HG02798 (cell line): ENCODE data around the gene PYGB.

Experiments used
- ATAC-seq: cut with Tn5 transposase; IDR thresholded peaks from one replicate; pipeline ENCODE4 v1.9.1; 2021; ENCODE audit warnings: mild to moderate bottlenecking; ENCODE audit not compliant: unreplicated experiment, poor library complexity

PYGB gene

GRCh38 chr20:25279403-25279802 lies 31.5 kb downstream of the PYGB start:
- ATAC-seq: no peak

- no peak for ATAC-seq
Observed at GRCh38 chr20:25280051-25280573, 32.2 kb downstream of the PYGB start.

- no peak for ATAC-seq
Observed at GRCh38 chr20:25280574-25281535, 33.0 kb downstream of the PYGB start.

- ATAC-seq: peak; percentile 78
Observed at GRCh38 chr20:25281541-25281991, 33.7 kb downstream of the PYGB start.

GRCh38 chr20:25282034-25282781 lies 34.3 kb downstream of the PYGB start:
- ATAC-seq: peak; percentile 21

- no peak for ATAC-seq
Observed at GRCh38 chr20:25282796-25283195, 34.9 kb downstream of the PYGB start.

- no peak for ATAC-seq
Observed at GRCh38 chr20:25283221-25283951, 35.5 kb downstream of the PYGB start.

GRCh38 chr20:25284131-25284601 lies 36.3 kb downstream of the PYGB start:
- ATAC-seq: no peak

GRCh38 chr20:25285091-25285647 lies 37.3 kb downstream of the PYGB start:
- ATAC-seq: no peak

GRCh38 chr20:25285856-25286798 lies 38.2 kb downstream of the PYGB start:
- no peak for ATAC-seq

- ATAC-seq: no peak
Observed at GRCh38 chr20:25286917-25287316, 39.0 kb downstream of the PYGB start.

- no peak for ATAC-seq
Observed at GRCh38 chr20:25287631-25288290, 39.9 kb downstream of the PYGB start.

GRCh38 chr20:25288291-25289181 lies 40.7 kb downstream of the PYGB start:
- ATAC-seq: peak; percentile 92

- no peak for ATAC-seq
Observed at GRCh38 chr20:25289886-25290597, 42.2 kb downstream of the PYGB start.

GRCh38 chr20:25290646-25291431 lies 43.0 kb downstream of the PYGB start:
- no peak for ATAC-seq
